ENCODE data around the gene VILL. TPM values are rescaled to one million over a fixed set of nuclear protein-coding genes. Genes with fewer than 3 reads are reported as not detected.

Gene VILL
- total RNA-seq, 4 donors from 2014 or later: 112 to 214 (median 172) TPM

DNA sequence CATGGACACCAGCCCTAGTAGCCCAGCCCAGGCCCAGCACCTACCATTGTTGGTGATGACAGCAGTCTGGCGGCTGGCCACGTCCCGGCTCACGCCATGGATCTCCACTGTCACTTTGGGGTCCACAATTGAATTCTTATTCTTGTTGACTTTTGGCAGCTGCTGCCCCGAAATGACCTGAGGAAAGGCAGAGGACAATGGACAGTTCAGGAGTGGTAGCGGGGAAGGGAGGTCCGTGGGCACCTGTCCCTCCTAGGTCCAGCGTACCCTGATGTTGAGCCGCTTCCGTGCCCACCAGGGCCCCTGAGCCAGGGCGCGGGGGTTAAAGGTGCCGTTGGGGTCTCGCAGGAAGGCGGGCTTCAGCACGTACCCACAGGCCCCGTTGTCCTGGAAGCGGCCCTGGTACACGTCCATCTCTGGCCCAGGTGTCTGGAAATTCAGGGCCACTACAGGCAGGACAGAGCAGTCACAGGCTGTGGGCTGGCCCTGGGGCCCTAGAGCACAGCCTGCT is 17.7 kb downstream of the VILL start:
- Histone ChIP-seq H3K27me3 (no peaks in the 10 kb centered on the region), H3K4me3 (no peak overlapping the region), H3K36me3 (peaks cover 0 to 6% (median 0%) of the 10 kb centered on the region in 4 donors), H3K4me1 (peaks cover 16 to 30% (median 25%) of the 10 kb centered on the region in 4 donors), H3K9me3 (no peaks in the 10 kb centered on the region), H3K27ac (no peak overlapping the region)
- intact Hi-C loops (cut with DNase I; ENCODE audit: low total_unique reads) (no loop called here), in situ Hi-C loops (cut with MboI; ENCODE audit: low pct_ligation_motif_present in 1 of 4, low pct_unique_long_range_greater_than_20kb in 1 of 4, low sequenced_read_pairs in 3 of 4) (no loop called here)
- no peak for DNase-seq
- WGBS, 2 donors (ENCODE audit: low coverage in 1 of 2): 95% methylated on average over 18 of the region's 19 CpGs; no CpG with 5 or more reads in 1 of the 2 donors
- TF ChIP-seq POLR2AphosphoS5 (IDR thresholded peaks at IDR 0.05) (no peak), POLR2A (IDR thresholded peaks at IDR 0.05) (no peak), EP300 (IDR thresholded peaks at IDR 0.05; ENCODE audit: low read depth) (no peak)
- TF ChIP-seq, protein P1, sequence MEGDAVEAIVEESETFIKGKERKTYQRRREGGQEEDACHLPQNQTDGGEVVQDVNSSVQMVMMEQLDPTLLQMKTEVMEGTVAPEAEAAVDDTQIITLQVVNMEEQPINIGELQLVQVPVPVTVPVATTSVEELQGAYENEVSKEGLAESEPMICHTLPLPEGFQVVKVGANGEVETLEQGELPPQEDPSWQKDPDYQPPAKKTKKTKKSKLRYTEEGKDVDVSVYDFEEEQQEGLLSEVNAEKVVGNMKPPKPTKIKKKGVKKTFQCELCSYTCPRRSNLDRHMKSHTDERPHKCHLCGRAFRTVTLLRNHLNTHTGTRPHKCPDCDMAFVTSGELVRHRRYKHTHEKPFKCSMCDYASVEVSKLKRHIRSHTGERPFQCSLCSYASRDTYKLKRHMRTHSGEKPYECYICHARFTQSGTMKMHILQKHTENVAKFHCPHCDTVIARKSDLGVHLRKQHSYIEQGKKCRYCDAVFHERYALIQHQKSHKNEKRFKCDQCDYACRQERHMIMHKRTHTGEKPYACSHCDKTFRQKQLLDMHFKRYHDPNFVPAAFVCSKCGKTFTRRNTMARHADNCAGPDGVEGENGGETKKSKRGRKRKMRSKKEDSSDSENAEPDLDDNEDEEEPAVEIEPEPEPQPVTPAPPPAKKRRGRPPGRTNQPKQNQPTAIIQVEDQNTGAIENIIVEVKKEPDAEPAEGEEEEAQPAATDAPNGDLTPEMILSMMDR (IDR thresholded peaks at IDR 0.05): no peak

DNA sequence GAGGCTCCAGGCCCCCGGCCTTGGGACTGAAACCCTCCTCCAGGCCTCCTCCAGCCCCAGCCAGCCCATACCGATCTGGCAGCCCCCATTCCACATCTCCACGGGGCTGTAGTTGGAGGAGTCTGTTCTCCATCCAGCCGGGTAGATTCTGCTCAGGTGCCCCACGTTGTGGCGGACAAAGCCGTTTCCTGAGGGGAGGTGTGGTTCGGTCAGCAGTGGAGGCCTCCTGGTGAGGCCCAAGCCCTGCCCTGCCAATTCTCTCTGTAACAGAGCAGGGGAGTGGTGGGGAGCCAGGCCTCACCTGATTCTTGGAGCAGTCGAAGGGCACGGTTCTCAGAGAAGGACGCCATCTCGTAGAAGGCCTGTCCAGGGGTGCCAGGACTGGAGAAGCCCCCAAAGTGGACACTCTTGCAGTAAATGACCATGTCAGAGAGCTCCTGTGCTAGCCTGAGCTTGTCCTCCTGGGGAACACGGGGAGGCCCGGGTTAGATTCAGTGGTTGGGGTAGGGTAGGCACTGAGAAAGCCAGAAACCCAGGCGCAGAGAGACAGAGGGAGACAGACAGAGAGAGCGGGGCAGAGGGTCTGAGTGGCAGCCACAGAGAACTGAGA is 18.5 kb downstream of the VILL start:
- WGBS, 2 donors (ENCODE audit: low coverage in 1 of 2): 84% methylated on average over 16 of the region's 16 CpGs; no CpG with 5 or more reads in 1 of the 2 donors

DNA sequence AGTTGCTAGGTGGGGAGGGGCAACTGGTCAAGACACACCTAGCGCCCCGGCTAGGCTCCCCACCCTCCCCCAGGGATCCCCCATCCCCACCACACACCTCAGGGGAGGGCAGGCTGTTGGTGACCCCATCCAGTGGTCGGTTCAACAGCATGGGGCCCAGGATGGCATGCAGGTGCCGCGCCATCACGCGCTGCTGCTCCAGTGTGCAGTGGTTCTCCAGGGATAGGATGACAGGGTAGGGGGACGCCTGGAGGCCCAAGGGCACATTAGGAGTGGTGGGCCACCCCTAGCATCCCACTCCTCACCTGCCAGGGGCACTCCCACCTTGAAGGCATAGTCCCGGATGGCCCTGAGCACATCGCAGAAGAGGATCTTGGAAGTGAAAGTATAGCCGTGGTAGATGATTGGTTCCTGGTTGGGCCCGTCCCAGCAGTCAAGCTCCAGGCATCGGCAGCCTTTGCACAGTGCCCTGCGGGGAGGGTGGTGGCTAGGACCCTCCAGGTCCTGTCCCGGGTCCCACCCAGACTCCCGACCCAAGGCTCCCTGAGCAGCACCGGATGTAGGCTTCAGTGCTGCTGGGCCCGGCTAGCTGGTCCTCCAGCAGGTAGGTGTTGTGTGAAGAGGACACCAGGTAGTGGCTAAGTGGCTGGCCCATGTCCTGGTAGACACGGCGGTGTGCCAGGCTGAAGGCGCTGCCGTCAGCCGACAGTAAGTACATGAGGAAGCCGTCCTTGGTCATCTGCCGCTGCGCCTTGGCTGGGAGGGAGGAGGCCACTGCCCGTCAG is 19.4 kb downstream of the VILL start:
- DNase-seq: no peak
- Histone ChIP-seq H3K9me3 (no peaks in the 10 kb centered on the region), H3K27me3 (no peaks in the 10 kb centered on the region), H3K4me1 (peaks cover 9 to 34% (median 21%) of the 10 kb centered on the region in 4 donors), H3K36me3 (peaks cover 0 to 6% (median 0%) of the 10 kb centered on the region in 4 donors), H3K4me3 (no peak overlapping the region), H3K27ac (no peak overlapping the region)
- 89 to 90% methylated on average over 2 to 24 of the region's 27 CpGs for WGBS, 2 donors (ENCODE audit: low coverage in 1 of 2)
- in situ Hi-C loops (cut with MboI; ENCODE audit: low pct_ligation_motif_present in 1 of 4, low pct_unique_long_range_greater_than_20kb in 1 of 4, low sequenced_read_pairs in 3 of 4) (no loop called here), intact Hi-C loops (cut with DNase I; ENCODE audit: low total_unique reads) (no loop called here)
- peak in 2 of 3 donors; percentile 4 to 10 for TF ChIP-seq POLR2AphosphoS5 (IDR thresholded peaks at IDR 0.05)
- peak; percentile 14 for TF ChIP-seq POLR2A (IDR thresholded peaks at IDR 0.05)
- TF ChIP-seq EP300 (IDR thresholded peaks at IDR 0.05; ENCODE audit: low read depth): no peak
- TF ChIP-seq, protein P1 (IDR thresholded peaks at IDR 0.05): no peak

More for the DNA sequence above, 18.5 kb downstream of the VILL start:
- Histone ChIP-seq H3K27me3 (no peaks in the 10 kb centered on the region), H3K4me3 (no peak overlapping the region), H3K4me1 (peaks cover 16 to 32% (median 21%) of the 10 kb centered on the region in 4 donors), H3K27ac (no peak overlapping the region), H3K9me3 (no peaks in the 10 kb centered on the region), H3K36me3 (peaks cover 0 to 6% (median 0%) of the 10 kb centered on the region in 4 donors)
- intact Hi-C loops (cut with DNase I; ENCODE audit: low total_unique reads): no loop called here
- TF ChIP-seq POLR2A (IDR thresholded peaks at IDR 0.05) (no peak), EP300 (IDR thresholded peaks at IDR 0.05; ENCODE audit: low read depth) (no peak), POLR2AphosphoS5 (IDR thresholded peaks at IDR 0.05) (no peak)
- TF ChIP-seq, protein P1 (IDR thresholded peaks at IDR 0.05): no peak
- in situ Hi-C loops (cut with MboI; ENCODE audit: low pct_ligation_motif_present in 1 of 4, low pct_unique_long_range_greater_than_20kb in 1 of 4, low sequenced_read_pairs in 3 of 4): no loop called here
- DNase-seq: no peak

DNA sequence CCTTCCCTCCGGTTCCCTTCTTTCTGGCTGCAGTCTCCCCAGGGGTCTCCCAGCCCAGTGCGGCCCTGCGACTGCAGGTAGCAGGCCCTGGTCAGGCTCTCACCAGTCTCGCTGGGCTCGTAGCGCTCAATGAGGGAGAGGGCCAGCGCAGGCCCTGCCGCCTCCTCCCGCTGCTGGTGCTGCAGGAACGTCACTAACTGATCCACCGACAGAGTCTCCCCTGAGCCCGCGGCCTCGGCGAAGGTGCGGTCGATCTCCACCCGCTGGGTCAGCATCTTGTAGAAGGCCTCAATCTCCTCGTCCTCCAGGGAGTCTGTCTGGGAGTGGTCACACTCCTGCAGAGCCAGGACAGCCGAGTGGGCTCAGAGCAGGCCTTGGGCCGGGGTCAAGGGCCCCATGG is 20.5 kb downstream of the VILL start:
- no peak for TF ChIP-seq POLR2AphosphoS5 (IDR thresholded peaks at IDR 0.05)
- no peak for TF ChIP-seq POLR2A (IDR thresholded peaks at IDR 0.05)
- TF ChIP-seq, protein P1 (IDR thresholded peaks at IDR 0.05): no peak
- no peak for TF ChIP-seq EP300 (IDR thresholded peaks at IDR 0.05; ENCODE audit: low read depth)
- in situ Hi-C loops (cut with MboI; ENCODE audit: low pct_ligation_motif_present in 1 of 4, low pct_unique_long_range_greater_than_20kb in 1 of 4, low sequenced_read_pairs in 3 of 4) (no loop called here), intact Hi-C loops (cut with DNase I; ENCODE audit: low total_unique reads) (no loop called here)
- Histone ChIP-seq H3K36me3 (peaks cover 0 to 10% (median 3%) of the 10 kb centered on the region in 4 donors), H3K9me3 (no peaks in the 10 kb centered on the region), H3K4me1 (peaks cover 1 to 33% (median 18%) of the 10 kb centered on the region in 4 donors), H3K27ac (no peak overlapping the region), H3K27me3 (no peaks in the 10 kb centered on the region), H3K4me3 (no peak overlapping the region)
- WGBS, 2 donors (ENCODE audit: low coverage in 1 of 2): 94% methylated on average over 21 of the region's 21 CpGs; no CpG with 5 or more reads in 1 of the 2 donors
- DNase-seq: no peak
